Lung (tissue), 12 donors: ENCODE measurements around the gene PCBP4. TPM values are rescaled to one million over a fixed set of nuclear protein-coding genes. Genes with fewer than 3 reads are reported as not detected.

Experiments
- ATAC-seq: fragments of 200-7000 bp; cut with Tn5 transposase; one replicate; pipeline ENCODE4 v1.9.1; 2020; ENCODE audit warnings: moderate number of reproducible peaks; ENCODE audit not compliant: insufficient read depth, low FRiP score
- DNase-seq, 3 donors: peaks; one replicate each; pipeline ENCODE4 v3.0.0-alpha.2; 2013 to 2017
- H3K27ac ChIP-seq, 2 donors: one replicate each; pipeline ENCODE4 v1.5.1; 2013; ENCODE audit warnings: mild to moderate bottlenecking in 2 of 2, moderate library complexity in 2 of 2, control low read depth in 1 of 2, inconsistent platforms in 1 of 2, low read depth in 1 of 2, low read length in 1 of 2
- H3K27me3 ChIP-seq, 3 donors: one replicate each; pipeline ENCODE4 v1.5.1; 2013; ENCODE audit warnings: low read length in 2 of 3; ENCODE audit not compliant: control insufficient read depth in 3 of 3, insufficient read depth in 3 of 3
- H3K36me3 ChIP-seq, 4 donors: one replicate each; pipeline ENCODE4 v1.5.1; 2013; ENCODE audit warnings: low read length in 4 of 4, mild to moderate bottlenecking in 1 of 4, moderate library complexity in 1 of 4; ENCODE audit not compliant: control insufficient read depth in 4 of 4, insufficient read depth in 4 of 4
- H3K4me1 ChIP-seq, 5 donors: one replicate each; pipeline ENCODE4 v1.5.1; 2013; ENCODE audit warnings: low read length in 5 of 5, mild to moderate bottlenecking in 2 of 5, moderate library complexity in 1 of 5; ENCODE audit not compliant: control insufficient read depth in 5 of 5, insufficient read depth in 5 of 5
- H3K4me3 ChIP-seq: one replicate; pipeline ENCODE4 v1.5.1; 2013; ENCODE audit warnings: mild to moderate bottlenecking, control low read depth, moderate library complexity
- H3K9ac ChIP-seq, 2 donors: one replicate each; pipeline ENCODE4 v1.5.1; 2013; ENCODE audit warnings: low read length in 2 of 2, control low read depth in 1 of 2; ENCODE audit not compliant: insufficient read depth in 1 of 2
- H3K9me3 ChIP-seq, 4 donors: one replicate each; pipeline ENCODE4 v1.5.1; 2013; ENCODE audit warnings: low read length in 3 of 4, mild to moderate bottlenecking in 1 of 4, moderate library complexity in 1 of 4; ENCODE audit not compliant: control insufficient read depth in 4 of 4, insufficient read depth in 3 of 4
- WGBS, 2 donors: extraction: QIAGEN DNeasy Blood & Tissue Kit; methylation state at CpG; one replicate each; pipeline ENCODE4 v1.1.7; 2013; 5-methylcytosine and 5-hydroxymethylcytosine counted together
- polyA plus RNA-seq, 2 donors: library from polyadenylated mRNA; stranded (reverse); fragments of 200-250 nt; gene quantifications; one replicate each; pipeline ENCODE4 v1.2.1, GENCODE V29; 2013
- total RNA-seq, 2 donors: library from RNA; depleted of rRNA in 1 of 2; stranded (reverse); fragments of >200 nt in 1 of 2; gene quantifications; one replicate each; pipeline ENCODE4 v1.2.1, GENCODE V29; 2014 to 2021
- TF ChIP-seq, protein P1 (sequence below): IDR thresholded peaks from 2 replicates; pipeline ENCODE4 v1.5.1; 2012; ENCODE audit warnings: mild to moderate bottlenecking; ENCODE audit errors: control extremely low read depth, extremely low read depth
- donor health status: control.
- donor health status: control.
- donor health status: Bipolar disorder and iron deficiency.
- donor health status: healthy.
- donor health status: DM: yes; HTN: yes; CAD: no.

Gene PCBP4
- total and polyA plus RNA-seq, 4 donors = 17.4 to 44.3 (median 28.6) TPM

DNA sequence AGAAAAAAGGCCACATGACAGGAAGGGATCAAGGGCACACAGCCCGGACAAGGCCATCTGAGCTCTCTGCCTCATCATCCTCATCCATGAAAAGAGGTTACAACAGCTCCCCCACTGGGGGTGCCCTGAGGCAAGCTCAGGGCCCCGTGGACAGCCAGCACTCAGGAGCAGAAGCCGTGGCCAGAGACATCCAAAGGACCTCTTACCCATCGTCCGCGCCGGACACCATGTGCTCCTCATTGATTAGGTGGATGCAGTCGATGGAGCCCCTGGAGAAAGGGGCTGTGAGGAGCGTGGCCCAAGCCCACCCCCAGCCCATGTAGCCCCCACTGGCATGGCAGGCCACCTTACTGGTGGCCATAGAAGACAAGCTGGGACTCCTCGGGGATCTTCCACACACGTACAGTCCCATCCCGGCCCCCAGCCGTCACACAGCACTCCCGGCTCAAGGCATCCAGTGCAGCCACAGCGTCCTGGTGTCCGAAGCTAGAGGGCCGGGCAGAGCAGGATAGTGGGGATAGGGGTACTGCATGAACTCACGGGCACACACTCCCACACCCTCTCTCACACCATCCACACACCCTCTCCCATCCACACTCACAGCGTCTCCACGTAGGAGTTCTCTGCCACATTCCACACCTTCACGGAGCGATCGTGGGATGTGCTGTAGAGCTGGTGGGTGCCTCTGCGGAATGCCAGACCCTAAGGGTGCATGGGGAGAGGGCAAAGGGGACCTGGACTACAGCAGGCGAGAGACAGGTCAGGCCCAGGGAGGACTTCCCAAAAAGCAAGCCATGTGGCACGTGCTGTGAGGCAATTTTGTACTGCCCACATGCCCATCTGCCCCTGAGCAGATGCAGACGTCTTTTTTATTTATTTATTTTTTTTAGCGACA is 32.0 kb downstream of the PCBP4 start:
- Histone ChIP-seq H3K36me3 (peaks cover 17 to 62% (median 32%) of the 10 kb centered on the region in 4 donors), H3K9me3 (no peaks in the 10 kb centered on the region), H3K27ac (no peak overlapping the region), H3K4me1 (no peaks in the 10 kb centered on the region), H3K4me3 (no peak overlapping the region), H3K27me3 (no peaks in the 10 kb centered on the region), H3K9ac (no peak overlapping the region)
- 93 to 94% methylated on average over 28 of the region's 28 CpGs for WGBS, 2 donors
- ATAC-seq = no peak
- TF ChIP-seq, protein P1, sequence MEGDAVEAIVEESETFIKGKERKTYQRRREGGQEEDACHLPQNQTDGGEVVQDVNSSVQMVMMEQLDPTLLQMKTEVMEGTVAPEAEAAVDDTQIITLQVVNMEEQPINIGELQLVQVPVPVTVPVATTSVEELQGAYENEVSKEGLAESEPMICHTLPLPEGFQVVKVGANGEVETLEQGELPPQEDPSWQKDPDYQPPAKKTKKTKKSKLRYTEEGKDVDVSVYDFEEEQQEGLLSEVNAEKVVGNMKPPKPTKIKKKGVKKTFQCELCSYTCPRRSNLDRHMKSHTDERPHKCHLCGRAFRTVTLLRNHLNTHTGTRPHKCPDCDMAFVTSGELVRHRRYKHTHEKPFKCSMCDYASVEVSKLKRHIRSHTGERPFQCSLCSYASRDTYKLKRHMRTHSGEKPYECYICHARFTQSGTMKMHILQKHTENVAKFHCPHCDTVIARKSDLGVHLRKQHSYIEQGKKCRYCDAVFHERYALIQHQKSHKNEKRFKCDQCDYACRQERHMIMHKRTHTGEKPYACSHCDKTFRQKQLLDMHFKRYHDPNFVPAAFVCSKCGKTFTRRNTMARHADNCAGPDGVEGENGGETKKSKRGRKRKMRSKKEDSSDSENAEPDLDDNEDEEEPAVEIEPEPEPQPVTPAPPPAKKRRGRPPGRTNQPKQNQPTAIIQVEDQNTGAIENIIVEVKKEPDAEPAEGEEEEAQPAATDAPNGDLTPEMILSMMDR = no peak
- DNase-seq = no peak

- ATAC-seq = no peak
- WGBS, 2 donors = 96 to 98% methylated on average over 11 of the region's 11 CpGs
- Histone ChIP-seq H3K4me3 (no peak overlapping the region), H3K27me3 (no peaks in the 10 kb centered on the region), H3K4me1 (no peaks in the 10 kb centered on the region), H3K9me3 (no peaks in the 10 kb centered on the region), H3K36me3 (peaks cover 17 to 62% (median 32%) of the 10 kb centered on the region in 4 donors), H3K27ac (no peak overlapping the region), H3K9ac (no peak overlapping the region)
- TF ChIP-seq, protein P1 = no peak
- no peak for DNase-seq
Observed at GRCh38 chr3:51934139-51934850, 33.0 kb downstream of the PCBP4 start.

DNA sequence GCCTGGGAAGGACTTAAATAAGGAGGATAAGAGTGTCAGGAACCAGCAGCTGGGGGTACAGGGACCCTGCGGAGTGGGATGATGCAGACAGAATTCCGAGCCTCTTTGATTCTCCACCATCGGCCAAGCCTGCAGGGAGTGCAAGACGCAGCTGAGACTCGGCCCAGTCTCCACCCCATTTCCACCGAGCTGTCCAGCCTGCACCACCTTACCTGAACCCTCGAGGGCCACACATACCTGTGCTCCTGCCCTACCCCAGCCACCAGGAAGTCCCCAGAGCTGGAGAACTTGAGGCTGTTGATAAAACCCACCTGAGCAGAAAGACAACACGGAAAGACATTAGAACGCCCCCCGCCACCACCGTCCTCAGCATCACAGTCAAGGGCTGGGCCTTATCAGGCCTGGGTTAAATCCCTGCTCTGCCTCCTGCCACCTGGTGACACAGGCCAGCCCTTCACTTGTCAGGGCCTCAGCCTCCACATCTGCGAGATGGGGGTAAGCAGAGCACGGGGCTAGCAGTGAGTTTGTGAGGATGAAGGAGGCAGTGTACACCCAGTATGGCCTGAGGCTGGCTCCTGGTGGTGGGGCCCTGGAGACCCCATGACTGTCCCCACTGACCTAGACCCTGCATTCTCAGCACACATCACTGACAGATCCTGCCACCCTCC is 33.6 kb downstream of the PCBP4 start:
- Histone ChIP-seq H3K4me3 (no peak overlapping the region), H3K27me3 (no peaks in the 10 kb centered on the region), H3K36me3 (peaks cover 17 to 58% (median 28%) of the 10 kb centered on the region in 4 donors), H3K9me3 (no peaks in the 10 kb centered on the region), H3K27ac (no peak overlapping the region), H3K4me1 (no peaks in the 10 kb centered on the region), H3K9ac (no peak overlapping the region)
- TF ChIP-seq, protein P1 = no peak
- no peak for ATAC-seq
- DNase-seq = no peak
- 94 to 98% methylated on average over 13 of the region's 13 CpGs for WGBS, 2 donors
